ENCODE measurements around the gene STPG2.

The STPG2 gene

DNA sequence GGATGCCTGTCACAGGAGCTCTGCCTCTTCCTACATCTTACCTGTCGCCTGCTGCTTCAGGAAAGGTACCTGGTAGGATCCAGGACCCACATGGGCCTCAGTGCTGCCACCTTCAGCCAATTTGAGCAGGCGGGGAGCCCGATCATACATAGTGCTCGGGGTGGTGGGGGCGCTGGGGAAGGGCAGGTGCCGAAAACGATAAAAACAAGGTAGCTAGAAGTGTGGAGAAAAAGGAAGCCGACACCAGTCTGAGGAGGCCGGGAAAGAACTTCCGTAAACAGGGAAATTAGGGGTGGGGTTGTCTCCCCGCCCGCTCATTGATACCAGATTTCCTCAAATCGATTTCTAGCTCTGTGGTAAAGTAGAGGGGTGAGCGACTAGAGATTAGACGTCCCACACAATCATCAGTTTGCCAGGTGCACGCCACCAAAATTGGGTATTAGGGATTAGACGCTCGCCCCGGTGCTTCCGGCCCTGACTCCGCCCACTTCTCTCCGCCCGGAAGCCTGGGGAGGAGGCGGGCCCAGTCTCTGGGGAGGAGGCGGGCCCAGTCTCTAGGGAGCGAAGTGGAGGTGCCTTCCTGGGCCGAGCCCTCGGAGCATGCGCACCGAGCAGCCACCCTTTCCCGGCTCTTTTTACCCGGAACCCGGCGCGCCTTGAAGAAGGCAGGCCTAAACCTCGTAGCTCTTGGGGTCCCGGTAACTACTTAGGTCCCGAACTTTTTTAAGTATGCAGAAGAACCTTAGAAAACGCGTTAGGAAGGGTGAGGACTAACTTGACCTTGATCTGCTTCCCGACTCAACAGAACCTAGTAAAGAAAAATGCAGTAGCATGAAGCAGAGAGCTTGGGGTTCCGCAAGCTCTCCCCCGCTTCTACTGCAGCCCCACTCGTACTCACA is at the start of gene STPG2:
Gene STPG2 (minus strand): TSS at position 476 of the 899 bp plus-strand sequence.
- DNase-seq (ENCODE audit: low read depth) = peak; percentile 94

DNA sequence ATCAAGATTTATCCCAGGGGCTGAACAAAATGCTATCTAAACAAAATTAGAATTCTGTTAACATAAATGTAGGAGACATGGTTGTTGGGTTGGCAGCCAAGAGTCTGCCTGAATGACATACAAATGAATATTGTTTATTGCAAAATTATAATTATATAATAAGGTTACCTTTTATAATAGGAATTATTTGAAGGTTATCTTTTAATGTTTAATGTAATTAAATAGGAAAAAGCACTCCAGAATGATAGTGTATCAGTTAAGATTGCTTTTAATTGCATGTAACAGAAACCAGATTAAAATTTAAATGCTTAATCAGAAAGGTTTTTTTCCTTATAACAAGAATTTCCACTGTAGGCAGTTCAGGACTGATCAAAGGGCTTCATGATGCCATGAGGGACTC is 42.0 kb upstream of the STPG2 start:
- DNase-seq (ENCODE audit: low read depth) = no peak

DNA sequence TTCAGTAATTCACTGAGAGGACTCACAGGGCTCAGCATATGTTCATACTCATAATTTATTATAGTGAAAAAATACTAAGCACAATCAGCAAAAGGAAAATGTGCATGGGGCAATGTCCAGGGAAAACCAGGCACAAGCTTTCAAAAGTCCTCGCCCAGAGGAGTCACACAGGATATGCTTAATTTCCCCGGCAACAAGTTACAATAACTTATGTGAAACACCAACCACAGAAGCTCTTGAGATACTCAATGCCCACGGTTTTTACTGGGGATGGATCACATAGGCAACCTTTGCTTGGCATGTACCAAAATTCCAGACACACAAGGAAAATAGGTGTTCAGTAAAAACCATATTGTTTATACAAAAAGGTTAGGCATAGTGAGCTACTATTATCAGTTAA is 38.5 kb upstream of the STPG2 start:
- DNase-seq (ENCODE audit: low read depth) = no peak

- no peak for DNase-seq (ENCODE audit: low read depth)
Measured at GRCh38 chr4:98179951-98180350, 36.7 kb upstream of the STPG2 start.

- no peak for DNase-seq (ENCODE audit: low read depth)
Measured at GRCh38 chr4:98176531-98176930, 33.3 kb upstream of the STPG2 start.

- no peak for DNase-seq (ENCODE audit: low read depth)
Measured at GRCh38 chr4:98170035-98170434, 26.8 kb upstream of the STPG2 start.

DNA sequence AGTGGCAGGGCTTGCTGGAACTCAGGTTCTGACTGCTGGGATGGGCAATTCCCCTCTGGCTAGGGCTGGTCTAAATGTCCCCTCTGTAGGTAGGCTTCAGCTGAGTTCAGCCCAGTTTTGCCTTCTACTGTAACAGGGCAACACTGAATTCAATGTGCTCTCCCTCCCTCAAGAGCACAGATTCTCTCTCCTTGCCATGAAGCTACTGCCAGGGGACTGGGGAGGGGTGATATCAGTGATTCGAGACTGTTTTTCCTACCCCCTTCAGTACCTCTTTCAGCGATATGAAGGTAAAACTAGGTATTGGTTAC is 23.4 kb upstream of the STPG2 start:
- no peak for DNase-seq (ENCODE audit: low read depth)

- DNase-seq (ENCODE audit: low read depth) = no peak
Measured at GRCh38 chr4:98166025-98166730, 22.9 kb upstream of the STPG2 start.

DNA sequence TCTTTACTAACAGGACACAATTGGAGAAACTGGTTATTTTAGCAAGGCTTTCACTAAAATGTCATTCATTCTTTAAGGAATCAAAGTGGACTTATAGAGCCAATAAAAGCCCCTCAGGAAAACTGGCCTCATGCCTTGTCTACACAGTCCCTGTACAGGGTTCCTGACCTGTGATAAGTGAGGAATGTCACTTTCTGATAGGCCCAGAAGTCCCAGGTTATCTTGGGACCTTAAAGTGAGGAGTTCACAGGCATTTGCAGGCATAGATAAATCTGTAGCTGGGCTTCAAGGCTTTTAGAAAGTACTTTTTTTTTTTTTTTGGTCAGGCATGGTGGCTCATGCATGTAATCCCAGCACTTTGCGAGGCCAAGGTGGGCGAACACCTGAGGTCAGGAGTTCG is 19.4 kb upstream of the STPG2 start:
- no peak for DNase-seq (ENCODE audit: low read depth)

GRCh38 chr4:98151145-98151924 is 8.1 kb upstream of the STPG2 start:
- no peak for DNase-seq (ENCODE audit: low read depth)

DNA sequence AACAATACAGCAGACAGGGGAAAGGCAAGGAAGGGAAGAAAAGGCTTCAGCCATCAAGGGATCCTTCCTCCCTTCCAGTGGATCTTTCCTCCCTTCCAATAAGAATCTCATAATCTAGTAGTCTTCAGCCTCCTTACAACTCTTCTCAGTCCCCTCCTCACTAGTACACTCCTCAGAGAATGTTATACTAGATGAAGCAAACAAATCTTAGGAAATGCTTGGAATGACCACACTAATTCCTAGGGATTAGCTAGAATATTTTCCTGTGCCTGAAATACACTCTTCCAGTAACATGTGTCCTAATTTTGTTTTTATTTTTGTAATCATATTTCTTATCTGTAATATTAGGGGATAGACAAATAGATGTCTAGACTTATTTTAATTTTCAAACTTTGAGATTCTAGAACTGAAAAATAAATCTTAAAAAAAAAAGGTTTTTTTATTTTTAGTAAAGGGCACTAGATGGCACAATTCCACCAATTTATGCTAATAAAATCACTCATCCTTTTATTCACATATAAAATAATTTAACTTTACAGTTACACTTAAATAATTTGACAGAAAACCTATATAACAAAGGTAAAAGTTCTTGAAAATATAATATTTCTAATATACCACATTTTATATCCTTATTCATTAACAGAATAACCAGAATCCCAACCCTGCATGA is 7.0 kb upstream of the STPG2 start:
- no peak for DNase-seq (ENCODE audit: low read depth)

DNA sequence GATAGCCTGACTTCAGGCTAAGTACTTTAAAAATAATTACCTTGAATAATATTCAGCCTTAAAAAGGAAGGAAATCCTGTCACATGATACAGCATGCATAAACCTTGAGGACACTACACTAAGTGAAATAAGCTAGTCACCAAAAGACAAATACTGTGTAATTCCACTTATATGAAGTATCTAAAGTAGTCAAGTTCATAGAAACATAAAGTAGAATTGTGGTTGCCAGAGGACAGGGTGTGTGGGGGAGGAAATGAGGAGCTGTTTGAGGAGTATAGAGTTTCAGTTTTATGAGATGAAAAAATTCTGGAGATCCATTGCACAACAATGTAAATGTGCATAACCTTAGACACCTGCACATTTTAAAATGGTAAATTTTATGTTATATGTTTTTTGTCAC is 5.6 kb upstream of the STPG2 start:
- no peak for DNase-seq (ENCODE audit: low read depth)

- DNase-seq (ENCODE audit: low read depth) = no peak
Measured at GRCh38 chr4:98126141-98126540, 17.1 kb downstream of the STPG2 start.

GRCh38 chr4:98125585-98125984 is 17.7 kb downstream of the STPG2 start:
- DNase-seq (ENCODE audit: low read depth) = no peak

DNA sequence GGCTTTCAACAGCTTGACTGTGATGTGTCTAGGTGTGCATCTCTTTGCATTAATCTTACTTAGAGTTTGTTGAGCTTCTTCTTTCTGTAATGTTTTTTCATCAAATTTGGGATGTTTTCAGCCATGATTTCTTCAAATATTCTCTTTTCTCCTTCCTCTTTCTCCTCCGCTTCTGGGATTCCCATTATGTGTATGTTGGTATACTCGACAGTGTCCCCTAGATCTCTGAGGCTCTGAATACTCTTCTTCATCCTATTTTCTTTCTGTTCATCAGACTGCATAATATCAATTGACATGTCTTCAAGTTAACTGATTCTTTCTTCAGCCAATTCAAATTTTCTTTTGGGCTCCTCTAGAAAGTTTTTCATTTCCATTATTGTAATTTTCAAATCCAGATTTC is 25.9 kb downstream of the STPG2 start:
- DNase-seq (ENCODE audit: low read depth) = no peak

- DNase-seq (ENCODE audit: low read depth) = no peak
Measured at GRCh38 chr4:98113012-98113411, 30.3 kb downstream of the STPG2 start.

- DNase-seq (ENCODE audit: low read depth) = no peak
Measured at GRCh38 chr4:98110929-98111328, 32.3 kb downstream of the STPG2 start.

DNA sequence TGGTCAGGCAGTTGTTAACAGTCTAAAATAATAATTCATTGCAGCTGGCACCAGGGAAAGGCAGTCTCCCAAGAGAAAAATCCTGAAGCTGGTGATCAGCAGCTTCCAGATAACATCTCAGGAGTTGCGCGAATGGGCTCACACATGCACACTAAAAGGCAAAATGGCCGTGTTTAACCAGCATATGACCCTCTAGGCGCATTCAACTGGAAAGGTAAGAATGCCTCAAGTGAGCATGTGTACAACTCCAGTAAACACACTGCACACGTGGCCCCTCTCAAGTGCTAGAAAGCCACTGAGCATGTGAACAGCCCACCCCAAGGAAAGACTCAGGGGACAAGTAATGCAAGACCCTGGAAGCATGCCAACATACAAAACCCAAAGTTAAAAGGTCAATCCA is 33.1 kb downstream of the STPG2 start:
- no peak for DNase-seq (ENCODE audit: low read depth)

GRCh38 chr4:98102660-98103059 is 40.6 kb downstream of the STPG2 start:
- no peak for DNase-seq (ENCODE audit: low read depth)

DNA sequence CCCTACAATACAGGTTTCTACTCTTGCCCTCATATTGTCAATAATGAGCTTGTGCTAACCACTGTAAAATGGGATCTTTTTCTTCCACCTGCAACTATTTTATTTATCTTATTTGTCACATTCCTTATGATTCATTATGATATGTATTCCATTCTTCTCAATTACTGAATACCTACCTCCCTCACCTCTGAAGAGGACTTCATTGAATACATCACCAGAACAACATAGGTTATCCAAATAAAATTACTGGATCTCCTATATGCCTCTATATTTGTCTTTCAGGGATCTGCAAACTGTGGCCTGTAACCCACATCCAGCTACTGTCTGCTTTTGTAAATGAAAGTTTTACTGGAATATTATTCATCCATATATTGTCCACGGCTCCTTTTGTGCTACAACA is 41.3 kb downstream of the STPG2 start:
- no peak for DNase-seq (ENCODE audit: low read depth)

DNA sequence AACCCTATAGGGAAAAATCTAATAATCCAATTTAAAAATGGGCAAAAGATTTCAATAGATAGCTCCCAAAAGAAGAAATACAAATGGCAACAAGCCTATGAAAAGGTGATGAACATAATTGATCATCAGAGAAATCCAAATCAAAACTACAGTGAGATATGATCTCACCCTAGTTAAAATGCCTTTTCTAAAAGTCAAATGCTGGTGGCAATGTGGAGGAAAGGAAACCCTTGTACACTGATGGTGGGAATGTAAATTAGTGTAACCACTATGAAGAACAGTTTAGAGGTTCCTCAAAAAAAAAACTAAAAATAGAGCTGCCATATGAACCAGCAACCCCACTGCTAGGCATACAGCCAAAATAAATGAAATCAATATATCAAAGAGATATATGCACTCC is 44.5 kb downstream of the STPG2 start:
- no peak for DNase-seq (ENCODE audit: low read depth)

DNA sequence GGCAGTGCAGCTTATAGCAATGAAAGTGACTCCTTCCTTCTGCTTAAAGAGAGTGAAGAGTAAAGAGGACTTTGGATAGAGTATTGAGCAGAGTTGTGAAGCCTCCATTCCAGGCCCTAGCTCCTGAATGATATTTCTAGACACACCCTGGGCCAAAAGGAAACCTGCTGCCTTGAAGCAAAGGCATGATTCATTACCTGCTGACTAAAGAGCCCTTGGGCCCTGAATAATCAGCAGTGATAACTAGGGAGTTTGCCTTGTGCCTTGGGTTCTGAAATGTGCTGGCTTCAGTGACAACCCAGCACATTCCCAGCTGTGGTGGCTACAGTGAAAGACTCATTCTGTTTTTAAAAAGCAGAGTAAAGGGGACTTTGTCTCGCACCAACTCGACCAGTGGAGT is 49.2 kb downstream of the STPG2 start:
- DNase-seq (ENCODE audit: low read depth) = no peak

Measured in activated T-cell treated with anti-CD3 and anti-CD28 coated beads for 24 hours (primary cell).